Stimulated activated naive CD8-positive, alpha-beta T cell treated with anti-CD3 and anti-CD28 coated beads, Interleukin-15, Interleukin-2, amounts not matched to agents 100 U/mL and 50 U/mL, for 24 hours (primary cell): ENCODE measurements around the gene SEC11A.
"Not testable (repeated sequence)": the region's sequence is repeated elsewhere in the genome, so short reads cannot be mapped to it uniquely, and the experiment has no call there.

ENCODE experiments used
- ATAC-seq: fragments of 150-1000 bp; cut with Tn5 transposase; one replicate; pipeline ENCODE4 v1.10.0; 2021
- DNase-seq: peaks from one replicate; pipeline ENCODE4 v3.0.0; 2021

Gene SEC11A

GRCh38 chr15:84681831-84682230 is 34.1 kb downstream of the SEC11A start:
- peak; percentile 16 for DNase-seq
- peak; percentile 78 for ATAC-seq

- DNase-seq (no peak), ATAC-seq (no peak)
Measured at GRCh38 chr15:84671211-84671610, 44.7 kb downstream of the SEC11A start.

DNA sequence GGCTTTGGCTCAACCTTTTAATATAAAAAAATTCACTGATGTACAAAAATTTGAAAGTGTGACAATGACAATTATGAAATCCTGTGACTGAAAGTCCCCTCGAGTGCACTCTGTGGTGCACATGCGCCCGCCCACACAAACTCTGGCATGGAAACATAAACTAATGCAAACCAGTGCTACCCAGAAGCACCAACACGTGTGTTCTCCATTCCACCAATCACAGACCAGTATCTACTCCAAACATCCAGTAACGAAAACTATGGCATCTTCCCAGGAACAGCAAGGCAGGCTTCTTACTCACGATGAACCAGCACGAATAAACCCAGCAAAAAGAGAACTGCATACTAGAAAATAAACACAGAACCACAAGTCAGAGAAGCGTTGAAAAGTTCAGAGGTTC is 46.2 kb downstream of the SEC11A start:
- DNase-seq = peak; percentile 69
- peak; percentile 64 for ATAC-seq

DNA sequence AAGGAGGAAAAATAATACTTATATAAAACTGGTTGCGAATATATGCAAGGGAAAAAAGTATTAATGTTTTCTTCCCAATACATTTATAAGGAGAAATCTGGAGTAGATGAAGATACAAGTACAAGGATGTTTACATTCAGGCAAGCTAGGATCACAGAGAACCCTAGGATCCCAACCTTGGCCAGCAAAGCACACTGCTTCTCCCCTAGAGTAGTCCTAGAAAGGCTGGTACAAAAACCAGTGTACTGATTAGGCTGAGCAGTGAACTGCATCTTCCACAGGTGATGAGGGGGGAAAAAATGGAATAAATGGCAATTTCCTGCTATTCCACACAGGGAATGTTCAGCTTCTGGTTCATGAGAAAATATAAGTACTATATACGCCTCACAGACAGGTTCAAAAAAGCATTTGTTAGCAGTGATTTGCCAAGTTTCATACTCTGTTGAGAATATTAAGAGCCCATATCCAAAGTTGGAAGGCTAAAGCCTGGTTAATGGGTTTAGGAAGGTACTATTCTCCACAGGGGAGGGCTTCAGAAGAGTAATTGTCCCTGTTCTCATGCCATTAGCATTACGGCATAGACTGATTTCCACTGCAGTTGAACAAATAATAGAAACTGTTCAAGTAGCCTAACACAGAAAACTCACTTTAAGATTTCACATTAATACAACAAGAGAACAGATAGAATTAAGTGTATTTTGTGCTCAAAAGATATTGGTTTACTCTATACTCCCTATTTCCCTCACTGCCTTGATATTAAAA is 47.5 kb downstream of the SEC11A start:
- DNase-seq (no peak), ATAC-seq (no peak)

DNA sequence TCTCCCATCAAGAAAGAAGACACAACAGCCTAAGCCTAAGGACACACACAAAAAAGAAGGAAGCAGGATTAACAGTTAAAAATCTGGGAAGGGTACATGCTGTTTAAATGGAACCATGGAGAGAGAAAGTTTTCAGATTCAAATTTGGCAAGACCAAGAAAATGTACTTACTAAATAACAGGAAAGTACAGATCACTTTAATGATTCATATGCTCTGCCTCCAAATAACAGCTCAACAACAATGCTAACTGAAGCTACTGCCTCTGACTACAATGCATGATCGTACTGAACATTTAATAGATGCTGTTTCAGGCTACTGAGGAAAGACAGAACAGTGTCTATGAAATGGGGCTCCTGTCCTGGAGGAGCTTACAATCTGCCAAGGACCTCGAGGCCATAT is 49.6 kb downstream of the SEC11A start:
- ATAC-seq = no peak
- DNase-seq = no peak

- DNase-seq (no peak), ATAC-seq (no peak)
Measured at GRCh38 chr15:84661001-84661400, 54.9 kb downstream of the SEC11A start.

DNA sequence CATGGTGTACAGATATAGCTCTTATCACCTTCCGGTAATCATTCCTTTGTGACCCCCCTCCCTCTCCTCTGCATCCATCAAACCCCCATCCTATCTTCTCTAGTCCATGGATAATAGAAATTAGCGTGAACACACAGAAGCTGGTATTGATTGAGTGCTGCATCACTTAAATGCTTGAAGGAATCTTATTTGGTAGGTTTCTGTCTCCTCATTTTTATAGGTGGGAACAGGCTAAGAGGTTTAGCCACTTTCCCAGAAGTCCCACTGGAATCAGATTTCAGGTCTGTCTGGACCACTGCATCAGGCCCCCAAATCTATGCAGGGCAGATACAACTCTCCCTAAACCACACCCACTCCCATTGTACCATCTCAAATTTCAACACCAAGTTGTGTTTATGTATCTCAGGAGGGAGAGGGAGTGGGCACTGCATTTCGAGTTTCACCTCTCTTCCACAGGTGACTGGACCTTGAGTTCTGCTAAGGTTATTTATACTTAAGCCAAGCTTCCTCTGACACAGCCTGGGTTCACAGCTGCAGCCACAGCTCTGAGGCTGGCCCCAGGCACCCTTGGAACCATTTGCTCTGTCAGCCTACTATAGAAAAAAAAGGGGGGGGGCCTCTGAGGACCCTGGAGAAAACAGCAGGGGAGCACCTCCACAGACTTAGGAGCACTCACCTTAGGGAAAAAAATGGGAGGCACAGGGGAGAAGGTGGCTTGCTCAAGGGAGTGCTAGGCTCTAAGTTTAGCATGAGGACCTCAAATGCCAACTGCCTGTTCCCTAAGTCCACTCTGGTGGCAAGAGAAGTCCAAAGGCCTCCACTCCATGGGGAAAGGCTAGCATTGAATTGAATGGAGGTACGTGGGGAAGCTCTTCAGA is 55.8 kb downstream of the SEC11A start:
- ATAC-seq (no peak), DNase-seq (no peak)

DNA sequence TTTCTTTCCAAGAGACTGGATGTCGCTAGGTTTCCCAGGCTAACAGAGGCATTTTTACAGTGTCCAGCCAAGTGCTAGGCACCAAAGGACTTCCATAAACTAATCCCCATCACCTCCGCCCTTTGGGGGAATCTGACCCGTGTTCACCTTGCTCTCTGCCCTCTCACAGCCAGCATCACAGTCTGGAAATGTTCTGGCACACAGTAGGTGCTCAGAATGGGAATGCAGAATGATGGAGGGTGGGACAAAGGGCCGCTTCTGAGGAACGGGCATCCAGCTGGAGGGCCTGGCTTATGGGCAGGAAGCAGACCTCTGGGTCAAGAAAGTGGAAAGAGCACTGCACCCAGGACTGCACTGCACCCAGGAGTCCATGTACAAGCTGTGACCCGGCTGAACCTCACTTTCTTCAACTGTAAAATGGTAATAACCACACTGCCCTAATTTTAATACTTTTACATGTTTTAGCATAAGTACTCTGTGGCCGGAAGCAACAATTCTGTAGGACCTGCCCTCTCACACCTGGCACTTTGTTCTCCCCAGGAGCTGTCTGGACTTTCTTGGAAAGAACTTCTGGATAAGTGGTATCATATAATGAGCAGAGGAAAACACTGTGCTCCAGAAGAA is 57.0 kb downstream of the SEC11A start:
- no peak for ATAC-seq
- DNase-seq = no peak

DNA sequence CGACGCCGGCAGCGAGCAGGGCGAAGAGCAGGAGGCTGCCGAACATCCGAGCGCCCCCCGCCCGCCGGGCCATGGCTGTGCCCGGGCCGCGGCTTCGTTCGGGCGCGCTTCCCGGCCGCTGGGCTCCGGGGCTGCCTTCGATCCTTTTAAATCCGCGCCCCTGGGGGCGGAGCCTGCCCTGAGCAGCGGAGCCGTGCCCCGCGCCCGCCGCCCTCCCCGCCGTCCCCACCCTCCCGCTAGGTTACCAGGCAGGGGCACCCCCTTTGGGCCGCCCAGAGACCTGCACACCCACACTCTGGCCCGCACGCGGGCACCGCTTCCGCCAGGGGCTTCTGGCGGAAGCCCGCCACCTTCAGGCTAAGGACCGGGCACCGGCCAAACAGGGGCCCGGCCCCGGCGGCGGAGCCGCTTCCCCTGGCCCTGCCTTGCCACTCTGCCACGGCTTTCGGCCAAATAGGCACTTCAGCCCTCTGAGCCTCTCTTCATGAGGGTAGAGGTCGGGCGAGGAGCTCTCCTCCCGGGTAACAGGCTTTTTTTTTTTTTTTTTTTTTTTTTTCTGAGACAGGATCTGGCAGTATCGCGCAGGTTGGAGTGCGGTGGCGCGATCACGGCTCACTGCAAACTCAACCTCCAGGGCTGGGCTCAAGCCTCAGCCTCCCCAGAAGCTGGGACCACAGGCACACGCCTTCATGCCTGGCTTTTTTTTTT is 57.7 kb downstream of the SEC11A start, which contains the start of gene NMB:
Gene NMB, minus strand, starts transcription at position 120 of the 708 bp plus-strand sequence. Its CDS starts 47 bp downstream, at position 73.
- ATAC-seq = peak; percentile 76
- peak; percentile 85 for DNase-seq

DNA sequence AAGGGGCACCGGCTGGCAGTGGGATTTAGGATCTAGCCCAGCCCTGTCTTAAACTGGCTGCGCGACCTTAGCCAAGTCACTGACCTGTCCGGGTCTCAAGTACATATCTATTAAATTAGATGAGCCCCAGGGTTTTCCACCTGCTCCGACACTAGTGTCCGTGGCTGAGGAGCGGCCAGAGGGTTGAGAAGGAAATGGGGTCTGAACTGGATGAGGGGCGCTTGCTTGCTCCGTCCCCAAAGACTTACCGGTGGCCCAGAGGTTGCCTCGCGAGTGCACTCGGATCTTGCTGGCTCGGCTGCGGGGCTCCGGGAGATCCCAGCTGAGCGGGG is 58.2 kb downstream of the SEC11A start:
- ATAC-seq = no peak
- no peak for DNase-seq

GRCh38 chr15:84656972-84657371 is 59.0 kb downstream of the SEC11A start:
- DNase-seq (no peak), ATAC-seq (no peak)

DNA sequence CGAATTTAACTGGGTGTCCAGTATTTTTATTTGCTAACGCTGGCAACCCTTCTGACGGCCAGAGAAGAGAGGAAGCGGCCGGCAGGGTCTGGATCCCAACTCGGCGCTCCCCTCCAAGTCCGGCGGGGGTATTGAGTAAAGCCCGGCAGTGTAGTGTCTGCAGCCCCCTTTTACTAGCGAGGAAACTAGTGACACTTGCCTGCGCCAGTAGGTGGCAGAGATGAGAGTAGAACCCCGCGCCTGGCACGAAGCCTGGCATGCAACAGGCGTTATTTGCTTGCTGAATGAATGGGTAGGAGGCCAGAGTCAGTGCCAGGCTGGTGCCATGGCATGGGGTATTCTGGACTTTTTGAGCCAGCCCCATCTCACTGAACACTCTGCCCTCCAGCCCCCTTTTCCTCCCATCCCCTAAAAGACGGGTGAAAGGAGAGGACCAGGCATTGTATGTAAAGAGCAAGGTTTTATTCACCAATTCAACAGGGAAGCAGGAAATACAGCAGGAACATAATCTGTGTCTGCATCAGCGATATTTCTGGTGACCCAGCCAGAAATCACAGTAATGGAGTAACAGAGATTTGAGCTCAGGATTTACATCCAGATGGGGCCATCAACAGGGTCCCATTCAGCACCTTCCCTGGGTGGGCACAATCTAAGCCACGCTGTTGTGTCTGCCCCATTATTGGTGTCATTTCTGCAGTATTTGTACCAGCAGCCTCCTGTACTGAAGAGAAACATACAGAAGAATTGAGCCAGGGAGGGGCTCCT is 61.1 kb downstream of the SEC11A start:
- DNase-seq (peak; percentile 80), ATAC-seq (peak; percentile 57)

GRCh38 chr15:84653910-84654688 is 61.8 kb downstream of the SEC11A start, which contains the start of gene WDR73:
Gene WDR73, minus strand, starts transcription at chr15:84654283. Its CDS starts 9 bp downstream, at chr15:84654274.
- peak; percentile 99 for DNase-seq
- ATAC-seq = peak; percentile 85

- ATAC-seq (no peak), DNase-seq (no peak)
Measured at GRCh38 chr15:84653584-84653909, 62.4 kb downstream of the SEC11A start.

DNA sequence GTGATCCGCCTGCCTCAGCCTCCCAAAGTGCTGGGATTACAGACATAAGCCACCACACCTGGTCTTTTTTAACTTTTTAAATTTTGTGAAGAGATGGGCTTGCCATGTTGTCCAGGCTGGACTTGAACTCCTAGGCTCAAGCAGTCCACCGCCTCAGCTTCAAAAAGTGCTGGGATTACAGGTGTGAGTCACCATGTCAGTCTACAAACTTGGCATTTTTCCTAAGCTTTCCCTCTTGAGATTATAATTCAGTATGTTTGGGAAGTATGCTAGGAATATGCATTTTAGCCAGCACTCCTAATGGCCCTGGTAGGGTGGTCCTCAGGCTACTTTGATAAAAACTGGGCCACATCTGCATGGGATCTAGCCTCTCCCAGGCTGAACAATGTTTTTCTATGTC is 66.2 kb downstream of the SEC11A start:
- no peak for ATAC-seq
- no peak for DNase-seq

DNA sequence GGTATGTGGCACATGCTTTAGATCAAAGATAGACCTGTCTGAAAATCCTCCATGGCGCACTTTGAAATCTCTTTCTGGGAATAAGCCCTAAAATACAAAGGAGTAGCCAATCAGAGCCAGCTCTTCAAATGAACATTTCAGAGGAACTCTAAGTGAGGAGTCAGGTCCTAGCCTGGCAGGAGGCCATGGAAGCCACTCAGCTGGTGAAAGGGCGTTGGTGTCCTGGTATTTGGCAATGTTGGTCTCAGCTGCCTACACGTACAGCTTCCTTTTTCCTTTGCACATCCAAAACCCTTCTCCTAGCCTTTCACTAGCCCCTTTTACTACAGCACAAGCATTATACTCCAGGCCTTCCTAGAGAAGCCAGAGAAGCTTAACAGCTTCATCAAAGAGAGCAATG is 67.4 kb downstream of the SEC11A start:
- ATAC-seq (no peak), DNase-seq (no peak)

GRCh38 chr15:84647726-84648125 is 68.2 kb downstream of the SEC11A start:
- DNase-seq = no peak

DNA sequence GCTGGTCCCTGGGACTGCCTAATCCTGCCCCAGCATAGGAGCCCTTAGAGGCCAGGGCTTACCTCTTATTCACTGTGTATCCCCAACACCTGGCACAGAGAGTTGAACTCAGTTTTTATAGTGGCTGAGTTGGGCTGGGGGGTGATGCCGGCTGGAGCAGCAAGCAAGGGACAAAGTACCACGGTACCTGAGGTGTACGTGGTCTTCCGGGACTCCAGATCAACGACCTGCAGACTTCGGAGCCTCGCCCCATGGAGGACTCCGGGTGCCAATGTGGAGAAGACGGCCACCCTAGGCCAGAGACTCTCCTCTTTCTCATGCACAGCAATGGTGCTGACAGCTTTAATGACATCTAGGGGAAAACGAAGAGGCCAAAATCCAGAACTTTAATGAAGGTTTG is 69.9 kb downstream of the SEC11A start:
- DNase-seq = no peak
- ATAC-seq = no peak

More at GRCh38 chr15:84647726-84648125, 68.2 kb downstream of the SEC11A start:
- ATAC-seq = no peak

GRCh38 chr15:84645496-84645895 is 70.4 kb downstream of the SEC11A start:
- ATAC-seq = no peak
- no peak for DNase-seq

GRCh38 chr15:84643838-84644237 is 72.1 kb downstream of the SEC11A start:
- DNase-seq = no peak
- ATAC-seq = no peak

- not testable (repeated sequence) for DNase-seq, ATAC-seq
Measured at GRCh38 chr15:84642640-84643039, 73.3 kb downstream of the SEC11A start.
